ENCODE data around the gene LONP1. TPM values are rescaled to one million over a fixed set of nuclear protein-coding genes. Genes with fewer than 3 reads are reported as not detected.
"Not testable (repeated sequence)": the region's sequence is repeated elsewhere in the genome, so short reads cannot be mapped to it uniquely, and the experiment has no call there.

Gene LONP1
- total RNA-seq, 1 experiment from 2014 or later, result 180 TPM

GRCh38 chr19:5738423-5738822 is 18.5 kb upstream of the LONP1 start:
- TF ChIP-seq RAD21 (IDR thresholded peaks at IDR 0.05; ENCODE audit: low read depth) (no peak), CTCF (IDR thresholded peaks at IDR 0.05 in 2 of 3, conservative IDR thresholded peaks at IDR 0.05 in 1 of 3; ENCODE audit: borderline replicate concordance in 1 of 3, insufficient read depth in 1 of 3, low read depth in 2 of 3, low read length in 2 of 3) (no peak)

GRCh38 chr19:5733172-5733571 is 13.2 kb upstream of the LONP1 start:
- RAD21 ChIA-PET (ENCODE audit: low non-redundant PET in 1 of 2, low total read pairs in 2 of 2, uncharacterized antibody in 2 of 2, unreplicated experiment in 2 of 2); H3K27ac ChIP-seq (ENCODE audit: low read depth, low read length); H3K27me3 ChIP-seq (ENCODE audit: insufficient read depth, low read length); H3K9ac ChIP-seq (ENCODE audit: low read length); H3K4me1 ChIP-seq (ENCODE audit: control insufficient read depth in 1 of 2, insufficient read depth in 2 of 2, low read length in 2 of 2); H3K4me2 ChIP-seq (ENCODE audit: low read length); H3K79me2 ChIP-seq (ENCODE audit: insufficient read depth, low read length); H3K9me3 ChIP-seq (ENCODE audit: control insufficient read depth in 1 of 2, insufficient read depth in 1 of 2, low read depth in 1 of 2, low read length in 2 of 2); H4K20me1 ChIP-seq (ENCODE audit: insufficient read depth); H3K9me2 ChIP-seq (ENCODE audit: insufficient read depth); H2AFZ ChIP-seq (ENCODE audit: low read depth, low read length, poor library complexity, severe bottlenecking); intact Hi-C loops (cut with micrococcal nuclease); ATAC-seq; BruUV-seq (replicated peaks); DNase-seq (ENCODE audit: low read depth, low spot score); H3K4me3 ChIP-seq (replicated peaks in 1 of 2; ENCODE audit: low read depth in 1 of 2, low read length in 2 of 2); H3K36me3 ChIP-seq (ENCODE audit: control insufficient read depth in 1 of 2, insufficient read depth in 2 of 2, low read length in 2 of 2): not testable (repeated sequence)
- ChIA-PET POLR2A (interaction anchor here (0.8 to 1.8 kb wide), 2 partner anchors 13 to 44 kb away, joined by 3 to 5 read pairs; partner anchors contain the start of genes CATSPERD, LONP1 and RPL36), CTCF (interaction anchor here (1.1 kb wide), 1 partner anchor 12 kb away, joined by 3 read pairs; no protein-coding TSS in a partner anchor)

More at GRCh38 chr19:5738423-5738822, 18.5 kb upstream of the LONP1 start:
- no peaks in the 10 kb centered on the region for H3K27me3 ChIP-seq (ENCODE audit: insufficient read depth, low read length)
- intact Hi-C loops (cut with micrococcal nuclease), result no loop called here
- ChIA-PET CTCF (interaction anchor here (0.9 kb wide), 1 partner anchor 18 kb away, joined by 5 read pairs; no protein-coding TSS in a partner anchor), RAD21 (ENCODE audit: low non-redundant PET in 1 of 2, low total read pairs in 2 of 2, uncharacterized antibody in 2 of 2, unreplicated experiment in 2 of 2) (no interaction called here), POLR2A (no interaction called here)
- H3K9me3 ChIP-seq (ENCODE audit: control insufficient read depth in 1 of 2, insufficient read depth in 1 of 2, low read depth in 1 of 2, low read length in 2 of 2), result no peaks in the 10 kb centered on the region
- H3K27ac ChIP-seq (ENCODE audit: low read depth, low read length), result no peak overlapping the region
- no peaks in the 10 kb centered on the region for H3K36me3 ChIP-seq (ENCODE audit: control insufficient read depth in 1 of 2, insufficient read depth in 2 of 2, low read length in 2 of 2)
- no peak for DNase-seq (ENCODE audit: low read depth, low spot score)
- H3K79me2 ChIP-seq (ENCODE audit: insufficient read depth, low read length), result no peaks in the 10 kb centered on the region
- no peaks in the 10 kb centered on the region for H3K9me2 ChIP-seq (ENCODE audit: insufficient read depth)
- H3K4me3 ChIP-seq (replicated peaks in 1 of 2; ENCODE audit: low read depth in 1 of 2, low read length in 2 of 2), result no peak overlapping the region
- H2AFZ ChIP-seq (ENCODE audit: low read depth, low read length, poor library complexity, severe bottlenecking), result no peak overlapping the region
- no peak overlapping the region for H3K9ac ChIP-seq (ENCODE audit: low read length)
- no peaks in the 10 kb centered on the region for H3K4me1 ChIP-seq (ENCODE audit: control insufficient read depth in 1 of 2, insufficient read depth in 2 of 2, low read length in 2 of 2)
- BruUV-seq (replicated peaks), result no TSS peak
- H3K4me2 ChIP-seq (ENCODE audit: low read length), result no peak overlapping the region
- no peak for ATAC-seq
- H4K20me1 ChIP-seq (ENCODE audit: insufficient read depth), result no peaks in the 10 kb centered on the region
